Activated CD4-positive, alpha-beta T cell treated with anti-CD3 and anti-CD28 coated beads for 36 hours (primary cell): ENCODE measurements around the gene LDLRAP1. TPM values are rescaled to one million over a fixed set of nuclear protein-coding genes. Genes with fewer than 3 reads are reported as not detected.

ENCODE experiments used
- ATAC-seq: fragments of 200-7000 bp; cut with Tn5 transposase; one replicate; pipeline ENCODE4 v1.10.0; 2021; ENCODE audit warnings: mild to moderate bottlenecking, moderate library complexity
- CTCF ChIA-PET: fragments of 350-600 bp; sonication (Branson Sonifier 250); formaldehyde crosslinking; loops from one replicate; lab custom pipeline; 2021; ENCODE audit warnings: antibody characterized with exemption; lab: Charles Lee
- POLR2A ChIA-PET: fragments of 350-600 bp; sonication (Branson Sonifier 250); formaldehyde crosslinking; loops from one replicate; lab custom pipeline; 2021; ENCODE audit warnings: antibody characterized with exemption, inconsistent platforms; lab: Charles Lee
- DNase-seq: peaks from one replicate; pipeline ENCODE4 v3.0.0-alpha.2; 2020
- H3K27ac Mint-ChIP-seq: one replicate; pipeline ENCODE4 v1.8.0; 2021; ENCODE audit warnings: mixed read lengths
- H3K27me3 Mint-ChIP-seq: one replicate; pipeline ENCODE4 v1.8.0; 2021; ENCODE audit warnings: mixed read lengths
- H3K36me3 Mint-ChIP-seq: one replicate; pipeline ENCODE4 v1.8.0; 2021; ENCODE audit warnings: low read depth, mixed read lengths
- H3K4me1 Mint-ChIP-seq: one replicate; pipeline ENCODE4 v1.8.0; 2021; ENCODE audit warnings: mixed read lengths
- H3K4me3 Mint-ChIP-seq: one replicate; pipeline ENCODE4 v1.8.0; 2021; ENCODE audit warnings: mild to moderate bottlenecking, moderate library complexity, mixed read lengths
- H3K9me3 Mint-ChIP-seq: one replicate; pipeline ENCODE4 v1.8.0; 2021; ENCODE audit warnings: low read depth, mixed read lengths
- intact Hi-C, 2 experiments: fragments of 100-400 bp; cut with DNase I in 1 of 2; cut with micrococcal nuclease in 1 of 2; formaldehyde crosslinking; loops; one replicate each; pipeline versions ENCODE4 v1.14.2 to v1.15.1; 2022 to 2024; cut with DNase I, micrococcal nuclease
- total RNA-seq, 2 experiments: library from RNA; stranded (reverse); gene quantifications; one replicate each; pipeline ENCODE4 v1.2.3, GENCODE V29; 2021

The LDLRAP1 gene, protein sequence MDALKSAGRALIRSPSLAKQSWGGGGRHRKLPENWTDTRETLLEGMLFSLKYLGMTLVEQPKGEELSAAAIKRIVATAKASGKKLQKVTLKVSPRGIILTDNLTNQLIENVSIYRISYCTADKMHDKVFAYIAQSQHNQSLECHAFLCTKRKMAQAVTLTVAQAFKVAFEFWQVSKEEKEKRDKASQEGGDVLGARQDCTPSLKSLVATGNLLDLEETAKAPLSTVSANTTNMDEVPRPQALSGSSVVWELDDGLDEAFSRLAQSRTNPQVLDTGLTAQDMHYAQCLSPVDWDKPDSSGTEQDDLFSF
- total RNA-seq, result 10 to 100 TPM; 13.0 to 14.6 TPM

DNA sequence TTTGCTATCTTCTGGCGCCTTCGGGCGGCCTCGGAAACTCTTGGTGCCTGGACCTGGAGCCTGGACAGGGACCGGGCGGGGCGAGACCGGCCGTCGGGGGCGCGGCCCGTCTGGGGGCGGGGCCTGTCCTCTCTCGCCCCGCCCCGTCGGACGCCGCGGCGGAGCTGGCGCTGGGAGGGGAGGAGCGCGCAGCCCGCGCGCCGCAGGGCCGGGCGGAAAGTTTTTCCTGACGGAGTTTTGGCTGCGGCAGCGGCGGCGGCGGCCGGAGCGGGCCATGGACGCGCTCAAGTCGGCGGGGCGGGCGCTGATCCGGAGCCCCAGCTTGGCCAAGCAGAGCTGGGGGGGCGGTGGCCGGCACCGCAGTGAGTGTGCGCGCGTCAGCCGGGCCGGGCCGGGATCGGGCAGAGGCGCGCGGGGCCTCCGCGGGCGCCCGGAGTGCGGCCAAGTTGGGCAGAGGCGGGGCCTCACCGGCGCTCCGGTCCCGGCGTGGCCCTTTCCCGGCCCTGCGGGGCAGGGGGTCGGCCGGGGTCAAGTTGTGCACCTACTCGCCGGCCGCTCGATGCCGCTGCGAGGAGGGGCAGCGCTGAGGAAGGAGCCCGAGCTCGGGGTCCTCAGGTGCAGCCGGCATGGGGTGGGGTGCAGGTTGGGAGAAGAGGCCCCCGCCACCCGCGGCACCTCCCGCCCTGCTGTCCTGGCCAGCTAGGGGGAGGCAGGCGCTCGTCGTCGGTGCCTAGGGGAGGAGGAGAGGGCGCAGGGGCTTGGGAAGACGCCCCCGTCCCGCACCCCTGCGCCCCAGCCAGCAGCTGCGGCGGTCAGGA lies at the start of gene LDLRAP1:
TSS of gene LDLRAP1 (plus strand) at position 182 of the 818 bp plus-strand sequence. CDS start at position 275, 93 bp downstream.
- Mint-ChIP-seq H3K27ac (peak within 1 kb of the TSS; percentile 75), H3K4me3 (peak within 1 kb of the TSS; percentile 80), H3K4me1 (peaks cover 34% of the 10 kb centered on the region), H3K27me3 (no peaks in the 10 kb centered on the region), H3K9me3 (no peaks in the 10 kb centered on the region), H3K36me3 (no peaks in the 10 kb centered on the region)
- ATAC-seq, result peak; percentile 89
- CTCF ChIA-PET, result interaction anchor here (1.1 to 1.4 kb wide), 2 partner anchors 18 to 29 kb away, joined by 3 to 6 read pairs; no protein-coding TSS in a partner anchor
- POLR2A ChIA-PET, result interaction anchor here (0.6 to 1.8 kb wide), 2 partner anchors 22 to 244 kb away, joined by 3 to 11 read pairs; no protein-coding TSS in a partner anchor
- intact Hi-C loops, result loop anchor here in 1 of 2 experiments (1.0 to 5.0 kb wide), 4 partner anchors 73 to 276 kb away; partner anchors contain the start of genes MAN1C1, MTFR1L and TMEM50A
- DNase-seq, result peak; percentile 78

DNA sequence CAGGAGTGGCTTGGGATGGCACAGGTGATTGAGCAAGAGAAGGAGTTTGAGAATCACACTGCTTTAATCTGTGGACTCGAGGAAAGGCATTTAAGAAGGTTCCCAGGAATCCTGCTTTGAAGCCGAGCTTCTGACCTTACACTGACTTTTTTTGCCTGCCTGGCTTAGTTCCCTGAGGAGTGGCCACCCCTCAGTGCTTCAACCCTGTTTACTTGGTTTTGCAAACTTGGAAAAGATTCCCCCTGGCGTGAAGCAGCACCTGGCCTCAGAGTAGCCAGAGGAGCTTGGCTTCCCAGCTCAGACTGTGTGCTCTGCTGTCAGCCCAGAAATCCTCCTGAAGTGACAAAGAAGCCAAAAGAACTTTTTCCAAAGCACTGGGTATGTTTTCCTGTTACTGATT lies 48.5 kb upstream of the LDLRAP1 start:
- intact Hi-C loops, result no loop called here
- H3K4me3 Mint-ChIP-seq, result no peak overlapping the region
- H3K9me3 Mint-ChIP-seq, result no peaks in the 10 kb centered on the region
- H3K36me3 Mint-ChIP-seq, result peaks cover 25% of the 10 kb centered on the region
- H3K27me3 Mint-ChIP-seq, result no peaks in the 10 kb centered on the region
- DNase-seq, result no peak
- no peaks in the 10 kb centered on the region for H3K4me1 Mint-ChIP-seq
- no peak overlapping the region for H3K27ac Mint-ChIP-seq
- no peak for ATAC-seq
- POLR2A ChIA-PET, result interaction anchor here (0.6 kb wide), 1 partner anchor 99 kb away, joined by 3 read pairs; no protein-coding TSS in a partner anchor
- CTCF ChIA-PET, result no interaction called here

DNA sequence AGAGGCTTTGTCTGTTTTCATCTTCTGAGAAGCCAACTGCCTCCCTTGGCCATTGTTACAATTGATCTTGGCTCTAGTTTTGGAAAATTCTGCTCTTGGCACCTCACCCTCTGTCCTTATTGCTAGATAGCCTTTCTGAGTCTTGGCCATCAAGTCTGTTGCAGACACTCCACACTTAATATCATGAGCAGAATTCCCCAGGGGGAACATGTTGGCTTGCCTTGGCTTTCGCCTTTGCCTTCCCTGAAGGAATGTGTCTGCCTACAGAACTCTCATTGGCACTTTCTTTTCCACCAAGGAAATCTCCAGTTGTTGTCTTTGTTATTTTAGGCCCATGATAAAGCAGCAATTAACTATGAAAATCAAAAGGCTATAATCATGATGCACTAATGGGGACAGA lies 42.7 kb upstream of the LDLRAP1 start:
- DNase-seq, result no peak
- H3K9me3 Mint-ChIP-seq, result no peaks in the 10 kb centered on the region
- POLR2A ChIA-PET, result no interaction called here
- H3K4me1 Mint-ChIP-seq, result peaks cover 15% of the 10 kb centered on the region
- intact Hi-C loops, result no loop called here
- H3K4me3 Mint-ChIP-seq, result no peak overlapping the region
- ATAC-seq, result no peak
- CTCF ChIA-PET, result interaction anchor here (6.1 kb wide), 1 partner anchor 20 kb away, joined by 39 read pairs; no protein-coding TSS in a partner anchor
- H3K27ac Mint-ChIP-seq, result no peak overlapping the region
- H3K27me3 Mint-ChIP-seq, result no peaks in the 10 kb centered on the region
- H3K36me3 Mint-ChIP-seq, result peaks cover 11% of the 10 kb centered on the region

DNA sequence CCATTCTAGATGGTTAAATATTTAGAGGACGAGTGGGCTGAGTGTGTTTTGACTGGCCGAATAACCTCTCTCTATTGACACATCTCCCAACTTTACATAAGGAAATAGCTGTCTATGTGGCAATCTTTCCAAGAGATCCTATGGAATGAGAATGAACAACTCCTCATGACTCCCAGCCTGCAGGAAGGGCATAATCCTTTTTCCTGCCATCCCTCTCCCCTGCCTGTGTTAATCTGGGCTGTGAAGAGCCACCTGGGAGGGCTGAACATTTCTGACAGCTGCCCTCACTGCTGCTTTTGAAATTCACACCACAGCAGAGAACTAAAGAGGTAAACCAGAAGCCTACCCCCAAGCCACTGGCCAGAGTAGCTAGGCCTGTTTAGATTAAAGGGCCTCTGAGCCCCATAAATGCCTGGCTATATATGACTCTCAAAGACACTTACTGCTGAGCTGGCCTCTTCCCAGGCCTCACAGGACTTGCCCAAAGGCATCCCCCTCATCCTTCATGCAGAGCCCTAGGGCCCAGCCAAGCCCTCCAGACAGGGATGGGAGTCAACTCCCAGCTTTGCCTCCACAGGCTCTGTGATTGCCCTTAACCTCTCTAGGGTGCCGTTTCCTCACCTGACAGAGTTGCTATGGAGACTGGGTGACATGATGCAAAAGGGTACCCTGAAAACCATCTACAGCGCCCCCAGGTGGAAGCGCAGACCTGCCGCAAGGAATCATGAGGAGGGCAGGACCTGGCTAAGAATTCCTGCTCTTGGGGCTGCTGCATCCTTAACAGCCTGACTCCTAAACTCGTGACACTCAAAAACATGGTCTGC lies 42.0 kb upstream of the LDLRAP1 start:
- Mint-ChIP-seq H3K9me3 (no peaks in the 10 kb centered on the region), H3K36me3 (peaks cover 10% of the 10 kb centered on the region), H3K4me1 (peaks cover 22% of the 10 kb centered on the region), H3K27ac (no peak overlapping the region), H3K27me3 (no peaks in the 10 kb centered on the region), H3K4me3 (no peak overlapping the region)
- POLR2A ChIA-PET, result interaction anchor here (0.8 kb wide), 1 partner anchor 16 kb away, joined by 4 read pairs; no protein-coding TSS in a partner anchor
- peak; percentile 27 for ATAC-seq
- intact Hi-C loops, result no loop called here
- DNase-seq, result peak; percentile 60
- CTCF ChIA-PET, result interaction anchor here (0.6 to 6.1 kb wide), 5 partner anchors 13 to 519 kb away, joined by 3 to 39 read pairs (median 3); no protein-coding TSS in a partner anchor

DNA sequence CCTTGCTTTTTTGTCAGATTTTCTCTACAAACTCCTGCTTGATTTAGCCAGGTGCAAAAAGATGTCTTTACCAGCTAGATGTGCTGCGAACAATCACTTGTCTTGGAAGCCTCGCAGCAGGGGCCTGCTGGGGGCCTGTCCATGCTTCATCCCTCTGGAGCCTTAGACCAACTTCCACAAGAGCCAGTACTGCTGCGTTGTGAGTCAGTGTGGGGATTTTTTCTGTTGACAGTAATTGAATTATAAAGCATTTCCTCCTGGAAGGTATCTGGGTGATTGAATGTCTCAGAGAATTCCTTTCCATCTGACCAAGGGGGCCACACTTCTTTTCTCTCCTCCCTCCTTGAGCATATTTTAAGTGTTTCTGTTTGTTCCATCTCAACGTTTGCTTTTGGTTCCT lies 40.4 kb upstream of the LDLRAP1 start:
- Mint-ChIP-seq H3K27ac (peak overlapping the region; percentile 55), H3K9me3 (no peaks in the 10 kb centered on the region), H3K36me3 (peaks cover 5% of the 10 kb centered on the region), H3K27me3 (no peaks in the 10 kb centered on the region), H3K4me3 (no peak overlapping the region), H3K4me1 (peaks cover 33% of the 10 kb centered on the region)
- ChIA-PET CTCF (interaction anchor here (0.5 to 6.1 kb wide), 9 partner anchors 10 to 302 kb away, joined by 3 to 39 read pairs (median 3); no protein-coding TSS in a partner anchor), POLR2A (no interaction called here)
- no peak for ATAC-seq
- DNase-seq, result no peak
- intact Hi-C loops, result loop anchor here in 1 of 2 experiments (1.0 kb wide), 1 partner anchor 307 kb away; no protein-coding TSS in a partner anchor

DNA sequence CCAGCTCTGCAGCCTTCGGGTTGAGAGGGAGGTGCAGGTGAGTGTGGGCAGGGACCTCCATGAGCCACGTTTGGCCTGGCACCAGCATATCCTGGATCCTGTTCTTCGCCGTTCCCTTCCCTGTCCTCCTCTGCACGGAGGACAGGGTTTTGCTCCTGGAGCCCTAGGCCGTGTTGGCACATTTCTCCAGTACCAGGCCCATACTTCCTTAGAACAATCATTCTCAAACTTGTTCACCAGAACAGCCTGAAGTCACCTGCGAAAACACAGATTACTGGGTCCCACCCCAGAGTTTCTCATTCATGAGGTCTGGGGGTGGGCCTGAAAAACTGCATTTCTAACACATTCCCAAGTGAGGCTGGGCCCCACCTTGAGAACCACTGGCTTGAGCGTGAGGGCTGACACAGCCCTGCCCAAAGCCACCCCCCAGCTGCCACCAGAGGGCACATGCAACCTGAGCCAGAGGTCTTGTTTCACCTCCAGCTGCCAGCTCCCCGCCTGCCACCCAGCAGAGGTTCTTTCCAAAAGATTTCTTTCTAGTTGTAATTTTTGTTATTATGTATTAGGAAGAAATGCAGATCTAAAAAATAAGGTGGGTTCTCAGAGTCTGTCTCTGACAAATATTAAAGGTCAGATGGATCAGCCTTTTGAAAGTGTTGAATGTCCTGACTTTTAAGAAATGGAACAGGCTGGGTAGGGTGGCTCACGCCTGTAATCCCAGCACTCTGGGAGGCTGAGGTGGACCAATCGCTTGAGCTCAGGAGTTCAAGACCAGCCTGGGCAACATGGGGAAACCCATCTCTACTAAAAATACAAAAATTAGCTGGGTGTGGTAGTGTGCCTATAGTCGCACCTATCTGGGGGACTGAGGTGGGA lies 39.6 kb upstream of the LDLRAP1 start:
- Mint-ChIP-seq H3K36me3 (peaks cover 2% of the 10 kb centered on the region), H3K4me1 (peaks cover 33% of the 10 kb centered on the region), H3K27ac (no peak overlapping the region), H3K27me3 (no peaks in the 10 kb centered on the region), H3K4me3 (no peak overlapping the region), H3K9me3 (no peaks in the 10 kb centered on the region)
- DNase-seq (peak; percentile 84), ATAC-seq (peak; percentile 92)
- ChIA-PET POLR2A (no interaction called here), CTCF (interaction anchor here (0.6 to 6.1 kb wide), 15 partner anchors 10 to 760 kb away, joined by 3 to 39 read pairs (median 4); partner anchors contain the start of gene SYF2)
- intact Hi-C loops, result loop anchor here (1.0 to 2.0 kb wide), 3 partner anchors 17 to 307 kb away; no protein-coding TSS in a partner anchor

DNA sequence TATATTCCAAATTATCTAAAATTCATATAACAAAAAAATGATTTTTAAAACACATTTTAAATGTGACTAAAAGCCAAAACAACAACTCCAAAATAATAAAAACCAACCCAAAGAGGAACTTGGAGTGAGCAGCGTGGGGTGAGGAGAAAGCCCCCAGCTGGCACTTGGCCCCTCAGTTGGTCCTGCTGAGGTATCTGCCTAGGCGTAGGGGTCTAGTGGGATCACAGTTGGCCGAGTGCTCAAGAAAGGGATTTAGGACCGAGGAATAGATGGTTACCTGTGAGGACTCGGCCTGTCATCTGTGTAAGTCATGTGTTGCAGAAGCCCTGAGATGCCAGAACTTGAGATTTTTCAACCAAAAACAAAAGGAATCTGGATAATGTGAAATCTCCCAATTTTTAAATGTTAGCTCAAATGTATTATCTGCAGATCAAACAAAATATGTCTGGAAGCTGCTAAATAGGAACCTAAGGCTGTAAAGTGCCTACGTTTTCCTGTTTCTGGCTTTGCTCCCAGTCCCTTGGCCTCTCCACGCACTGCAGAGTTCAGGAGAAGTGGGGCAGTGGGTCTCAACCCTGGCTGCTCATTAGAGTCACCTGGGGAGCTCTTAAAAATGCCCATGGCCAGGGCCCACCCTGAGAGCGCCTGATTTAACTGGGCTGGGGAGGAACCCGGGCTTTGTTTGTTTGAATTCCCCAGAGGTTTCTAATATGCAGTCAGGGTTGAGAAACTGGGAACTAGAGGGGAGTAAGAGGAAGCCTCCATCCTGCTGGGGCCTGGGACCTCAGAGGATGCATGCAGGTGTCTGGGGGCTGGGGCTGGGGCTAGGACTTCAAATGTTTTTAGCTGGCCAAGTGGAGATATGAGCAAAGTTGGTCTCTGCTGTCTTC lies 38.5 kb upstream of the LDLRAP1 start:
- no peaks in the 10 kb centered on the region for H3K27me3 Mint-ChIP-seq
- H3K27ac Mint-ChIP-seq, result no peak overlapping the region
- no peak for ATAC-seq
- peaks cover 33% of the 10 kb centered on the region for H3K4me1 Mint-ChIP-seq
- no peaks in the 10 kb centered on the region for H3K9me3 Mint-ChIP-seq
- intact Hi-C loops, result loop anchor here (2.0 kb wide), 2 partner anchors 16 to 306 kb away; no protein-coding TSS in a partner anchor
- CTCF ChIA-PET, result interaction anchor here (0.9 to 6.1 kb wide), 11 partner anchors 8 to 305 kb away, joined by 3 to 39 read pairs (median 5); no protein-coding TSS in a partner anchor
- H3K4me3 Mint-ChIP-seq, result no peak overlapping the region
- no peak for DNase-seq
- POLR2A ChIA-PET, result no interaction called here
- H3K36me3 Mint-ChIP-seq, result peaks cover 2% of the 10 kb centered on the region

DNA sequence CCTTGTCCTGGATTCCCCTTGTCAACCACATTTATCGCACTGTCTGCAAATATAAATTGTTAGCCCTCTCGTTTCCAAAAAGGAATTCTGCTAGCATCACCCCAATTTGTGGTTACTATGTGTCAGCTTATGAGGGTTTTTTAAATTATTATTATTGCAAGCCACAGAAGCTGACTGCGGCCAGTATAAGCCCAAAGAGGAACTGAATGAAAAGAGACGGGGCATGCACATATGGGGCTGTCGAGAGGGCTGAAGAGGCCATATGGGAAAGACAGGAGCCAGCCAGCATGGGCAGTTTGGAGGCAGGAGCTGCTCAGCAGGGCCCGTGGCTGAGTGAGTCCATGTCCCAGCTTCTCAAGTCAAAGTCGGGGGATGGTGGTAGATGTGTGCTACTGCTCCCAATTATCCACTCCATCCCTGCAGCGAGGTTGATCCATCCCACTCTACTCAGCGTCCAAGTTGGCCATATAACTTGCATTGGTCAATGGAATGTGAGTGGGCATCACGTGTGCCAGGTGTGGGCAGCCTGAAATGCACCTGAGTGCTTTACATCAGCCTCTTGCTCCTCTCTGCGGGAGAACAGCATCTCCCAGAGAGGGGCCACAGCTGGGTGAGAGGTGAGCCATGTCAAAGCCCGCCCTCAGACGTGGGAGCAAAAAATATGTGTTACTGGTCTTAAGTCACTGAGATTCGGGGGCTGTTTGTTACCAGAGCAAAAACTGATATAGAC lies 37.6 kb upstream of the LDLRAP1 start:
- H3K9me3 Mint-ChIP-seq, result no peaks in the 10 kb centered on the region
- intact Hi-C loops, result loop anchor here (2.0 kb wide), 2 partner anchors 15 to 305 kb away; no protein-coding TSS in a partner anchor
- ChIA-PET POLR2A (no interaction called here), CTCF (interaction anchor here (0.8 to 6.1 kb wide), 8 partner anchors 8 to 305 kb away, joined by 3 to 39 read pairs (median 3); no protein-coding TSS in a partner anchor)
- H3K4me3 Mint-ChIP-seq, result no peak overlapping the region
- DNase-seq (no peak), ATAC-seq (no peak)
- H3K36me3 Mint-ChIP-seq, result peaks cover 2% of the 10 kb centered on the region
- peaks cover 33% of the 10 kb centered on the region for H3K4me1 Mint-ChIP-seq
- H3K27me3 Mint-ChIP-seq, result no peaks in the 10 kb centered on the region
- no peak overlapping the region for H3K27ac Mint-ChIP-seq
